ENCODE data around the gene TNFRSF1B. TPM values are rescaled to one million over a fixed set of nuclear protein-coding genes. Genes with fewer than 3 reads are reported as not detected.

Gene TNFRSF1B
- polyA plus RNA-seq, 1 donor (not counting 4 experiments of a cell fraction or from before 2014, with no cell fraction given): 0.04 TPM

GRCh38 chr1:12183095-12183794, 16.5 kb downstream of the TNFRSF1B start:
- TF ChIP-seq EZH2 (IDR thresholded peaks at IDR 0.05; ENCODE audit: low read length): no peak
- no peak for TF ChIP-seq CTCF (optimal IDR thresholded peaks at IDR 0.05 in 1 of 3, IDR thresholded peaks at IDR 0.05 in 1 of 3, conservative IDR thresholded peaks at IDR 0.05 in 1 of 3; ENCODE audit: extremely low read depth in 1 of 3, insufficient read depth in 2 of 3, low read length in 3 of 3)
- Histone ChIP-seq H3K4me3 (ENCODE audit: control insufficient read depth in 2 of 3, extremely low read depth in 1 of 3, insufficient read depth in 2 of 3, low read depth in 1 of 3, low read length in 3 of 3) (no peak overlapping the region), H3K27ac (ENCODE audit: control insufficient read depth, insufficient read depth, low read length) (no peak overlapping the region), H3K4me1 (ENCODE audit: control insufficient read depth, extremely low read depth, insufficient read depth, low read length) (no peaks in the 10 kb centered on the region), H3K9me3 (ENCODE audit: control insufficient read depth, low read depth, low read length) (no peaks in the 10 kb centered on the region), H3K36me3 (ENCODE audit: control insufficient read depth in 2 of 2, extremely low read depth in 1 of 2, insufficient read depth in 2 of 2, low read length in 2 of 2) (no peaks in the 10 kb centered on the region), H3K9me1 (ENCODE audit: control insufficient read depth, extremely low read depth, insufficient read depth, low read length) (no peaks in the 10 kb centered on the region), H3K9ac (ENCODE audit: control insufficient read depth, extremely low read depth, insufficient read depth, low read length) (no peak overlapping the region), H4K20me1 (ENCODE audit: control insufficient read depth, extremely low read depth, insufficient read depth, low read length) (no peaks in the 10 kb centered on the region), H3K27me3 (ENCODE audit: control insufficient read depth, extremely low read depth, insufficient read depth, low read length) (peaks cover 33% of the 10 kb centered on the region), H2AFZ (ENCODE audit: control insufficient read depth, low read length) (no peak overlapping the region), H3K79me2 (ENCODE audit: control insufficient read depth, insufficient read depth, low read length) (no peaks in the 10 kb centered on the region), H3K4me2 (ENCODE audit: control insufficient read depth, extremely low read depth, insufficient read depth, low read depth, low read length) (no peak overlapping the region)
- dilution Hi-C loops (cut with MboI; ENCODE audit: extremely low pct_ligation_motif_present, low sequenced_read_pairs): no loop called here
- FAIRE-seq: no peak
- no peak for DNase-seq (ENCODE audit: low read depth, low spot score)

GRCh38 chr1:12184008-12184681, 17.4 kb downstream of the TNFRSF1B start:
- H3K27ac ChIP-seq (ENCODE audit: control insufficient read depth, insufficient read depth, low read length): no peak overlapping the region
- H3K4me3 ChIP-seq (ENCODE audit: control insufficient read depth in 2 of 3, extremely low read depth in 1 of 3, insufficient read depth in 2 of 3, low read depth in 1 of 3, low read length in 3 of 3): no peak overlapping the region
- H4K20me1 ChIP-seq (ENCODE audit: control insufficient read depth, extremely low read depth, insufficient read depth, low read length): no peaks in the 10 kb centered on the region
- no peak overlapping the region for H3K9ac ChIP-seq (ENCODE audit: control insufficient read depth, extremely low read depth, insufficient read depth, low read length)
- H2AFZ ChIP-seq (ENCODE audit: control insufficient read depth, low read length): no peak overlapping the region
- no peak for FAIRE-seq
- H3K36me3 ChIP-seq (ENCODE audit: control insufficient read depth in 2 of 2, extremely low read depth in 1 of 2, insufficient read depth in 2 of 2, low read length in 2 of 2): no peaks in the 10 kb centered on the region
- dilution Hi-C loops (cut with MboI; ENCODE audit: extremely low pct_ligation_motif_present, low sequenced_read_pairs): no loop called here
- no peak for DNase-seq (ENCODE audit: low read depth, low spot score)
- no peaks in the 10 kb centered on the region for H3K79me2 ChIP-seq (ENCODE audit: control insufficient read depth, insufficient read depth, low read length)
- H3K4me1 ChIP-seq (ENCODE audit: control insufficient read depth, extremely low read depth, insufficient read depth, low read length): no peaks in the 10 kb centered on the region
- no peak overlapping the region for H3K4me2 ChIP-seq (ENCODE audit: control insufficient read depth, extremely low read depth, insufficient read depth, low read depth, low read length)
- TF ChIP-seq CTCF (optimal IDR thresholded peaks at IDR 0.05 in 1 of 3, IDR thresholded peaks at IDR 0.05 in 1 of 3, conservative IDR thresholded peaks at IDR 0.05 in 1 of 3; ENCODE audit: extremely low read depth in 1 of 3, insufficient read depth in 2 of 3, low read length in 3 of 3) (no peak), EZH2 (IDR thresholded peaks at IDR 0.05; ENCODE audit: low read length) (no peak)
- no peaks in the 10 kb centered on the region for H3K9me3 ChIP-seq (ENCODE audit: control insufficient read depth, low read depth, low read length)
- H3K9me1 ChIP-seq (ENCODE audit: control insufficient read depth, extremely low read depth, insufficient read depth, low read length): no peaks in the 10 kb centered on the region
- peaks cover 33% of the 10 kb centered on the region for H3K27me3 ChIP-seq (ENCODE audit: control insufficient read depth, extremely low read depth, insufficient read depth, low read length)

Measured in keratinocyte (primary cell).